Sigmoid colon (tissue), 7 donors: ENCODE data around the gene ATF6. TPM values are rescaled to one million over a fixed set of nuclear protein-coding genes. Genes with fewer than 3 reads are reported as not detected.
A peak's percentile ranks its signal among the peaks of the same experiment; 100 is the strongest.

ENCODE experiments used
- DNase-seq: peaks from one replicate; pipeline ENCODE4 v3.0.0-alpha.2; 2019
- H3K27ac ChIP-seq, 4 donors: fragments of 200-600 bp; sonication (generic); one replicate each; pipeline ENCODE4 v1.5.1; 2016 to 2019; ENCODE audit warnings: mild to moderate bottlenecking in 1 of 4
- H3K27me3 ChIP-seq, 3 donors: fragments of 200-600 bp; sonication (generic); one replicate each; pipeline ENCODE4 v1.5.1; 2019; ENCODE audit warnings: mild to moderate bottlenecking in 1 of 3
- H3K36me3 ChIP-seq, 4 donors: fragments of 200-600 bp; sonication (generic); one replicate each; pipeline ENCODE4 v1.5.1; 2016 to 2019
- H3K4me1 ChIP-seq, 4 donors: fragments of 200-600 bp; sonication (generic); one replicate each; pipeline ENCODE4 v1.5.1; 2017 to 2019
- H3K4me3 ChIP-seq, 4 donors: fragments of 200-600 bp; sonication (generic); one replicate each; pipeline ENCODE4 v1.5.1; 2017 to 2019; ENCODE audit warnings: mild to moderate bottlenecking in 2 of 4, moderate library complexity in 1 of 4
- H3K9me3 ChIP-seq, 4 donors: fragments of 200-600 bp in 3 of 4; sonication (generic) in 3 of 4; one replicate each; pipeline versions ENCODE4 v1.5.1 to v1.6.1; 2013 to 2019
- EP300 ChIP-seq, 4 donors: sonication (generic); formaldehyde crosslinking; IDR thresholded peaks; one replicate each; pipeline ENCODE4 v1.6.1; 2017; ENCODE audit warnings: antibody characterized with exemption in 4 of 4
- POLR2A ChIP-seq, 2 donors: fragments of 450-650 bp; IDR thresholded peaks; one replicate each; pipeline ENCODE4 v1.6.1; 2016; ENCODE audit warnings: antibody characterized with exemption in 2 of 2, mild to moderate bottlenecking in 2 of 2, moderate library complexity in 2 of 2
- POLR2AphosphoS5 ChIP-seq, 4 donors: sonication (generic); formaldehyde crosslinking; IDR thresholded peaks; one replicate each; pipeline ENCODE4 v1.6.1; 2017; ENCODE audit warnings: antibody characterized with exemption in 4 of 4
- WGBS, 2 donors: extraction: QIAGEN DNeasy Blood & Tissue Kit; methylation state at CpG; one replicate each; pipeline ENCODE4 v1.1.7; 2013; 5-methylcytosine and 5-hydroxymethylcytosine counted together
- intact Hi-C: fragments of 100-400 bp; cut with DNase I; formaldehyde crosslinking; loops from one replicate; pipeline ENCODE4 v1.15.1; 2023
- polyA plus RNA-seq, 3 donors: library from polyadenylated mRNA; stranded (reverse); fragments of 200-250 nt; gene quantifications; one replicate each; pipeline ENCODE4 v1.2.3, GENCODE V29; 2013
- total RNA-seq, 4 donors: library from RNA; depleted of rRNA; stranded (reverse); fragments of >200 nt; gene quantifications; one replicate each; pipeline ENCODE4 v1.1.0, GENCODE V29; 2016
- TF ChIP-seq, protein P1 (sequence below), 4 experiments: fragments of 450-650 bp in 3 of 4; fragments of 200-600 bp in 1 of 4; IDR thresholded peaks; one replicate each; pipeline ENCODE4 v1.5.1; 2016 to 2019; ENCODE audit warnings: antibody characterized with exemption in 4 of 4, mild to moderate bottlenecking in 3 of 4, moderate library complexity in 2 of 4
- donor health status: healthy with polysubstance abuse.
- donor health status: Bipolar disorder and iron deficiency.
- donor health status: healthy.

The ATF6 gene
- total and polyA plus RNA-seq, 7 donors, result 2.3 to 28.1 (median 26.3) TPM

DNA sequence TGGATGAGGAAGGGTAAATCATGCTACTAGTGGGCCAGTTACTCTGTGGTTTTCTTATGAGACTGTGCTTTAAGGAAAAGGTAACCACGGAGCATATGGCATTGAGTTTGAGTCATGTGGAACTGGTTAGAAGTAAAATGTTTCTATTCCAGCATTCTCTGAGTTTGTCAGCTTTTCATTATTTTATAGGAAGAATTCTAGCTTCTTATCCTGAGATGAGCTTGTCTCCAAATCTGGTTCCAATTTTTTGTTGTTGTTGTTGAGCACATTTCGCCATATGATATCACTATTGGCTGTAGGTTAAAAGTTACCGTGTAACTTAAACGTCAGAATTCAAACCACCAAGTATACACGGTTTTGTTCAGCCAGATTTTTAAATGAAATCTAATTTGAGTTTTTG lies 69.9 kb downstream of the ATF6 start:
- Histone ChIP-seq H3K27ac (no peak overlapping the region), H3K4me1 (peaks cover 0 to 26% (median 10%) of the 10 kb centered on the region in 4 donors), H3K4me3 (no peak overlapping the region), H3K9me3 (no peaks in the 10 kb centered on the region), H3K36me3 (peaks cover 0 to 3% (median 0%) of the 10 kb centered on the region in 4 donors), H3K27me3 (no peaks in the 10 kb centered on the region)
- no peak for DNase-seq
- intact Hi-C loops, result loop anchor here (5.0 kb wide), 1 partner anchor 44 kb away; no protein-coding TSS in a partner anchor
- whole genome bisulfite sequencing, 2 donors, result 86 to 93% methylated on average over 5 of the region's 5 CpGs
- TF ChIP-seq EP300 (IDR thresholded peaks at IDR 0.05) (no peak), POLR2A (IDR thresholded peaks at IDR 0.05) (no peak), POLR2AphosphoS5 (IDR thresholded peaks at IDR 0.05) (no peak)
- TF ChIP-seq, protein P1, sequence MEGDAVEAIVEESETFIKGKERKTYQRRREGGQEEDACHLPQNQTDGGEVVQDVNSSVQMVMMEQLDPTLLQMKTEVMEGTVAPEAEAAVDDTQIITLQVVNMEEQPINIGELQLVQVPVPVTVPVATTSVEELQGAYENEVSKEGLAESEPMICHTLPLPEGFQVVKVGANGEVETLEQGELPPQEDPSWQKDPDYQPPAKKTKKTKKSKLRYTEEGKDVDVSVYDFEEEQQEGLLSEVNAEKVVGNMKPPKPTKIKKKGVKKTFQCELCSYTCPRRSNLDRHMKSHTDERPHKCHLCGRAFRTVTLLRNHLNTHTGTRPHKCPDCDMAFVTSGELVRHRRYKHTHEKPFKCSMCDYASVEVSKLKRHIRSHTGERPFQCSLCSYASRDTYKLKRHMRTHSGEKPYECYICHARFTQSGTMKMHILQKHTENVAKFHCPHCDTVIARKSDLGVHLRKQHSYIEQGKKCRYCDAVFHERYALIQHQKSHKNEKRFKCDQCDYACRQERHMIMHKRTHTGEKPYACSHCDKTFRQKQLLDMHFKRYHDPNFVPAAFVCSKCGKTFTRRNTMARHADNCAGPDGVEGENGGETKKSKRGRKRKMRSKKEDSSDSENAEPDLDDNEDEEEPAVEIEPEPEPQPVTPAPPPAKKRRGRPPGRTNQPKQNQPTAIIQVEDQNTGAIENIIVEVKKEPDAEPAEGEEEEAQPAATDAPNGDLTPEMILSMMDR (IDR thresholded peaks at IDR 0.05), result no peak

DNA sequence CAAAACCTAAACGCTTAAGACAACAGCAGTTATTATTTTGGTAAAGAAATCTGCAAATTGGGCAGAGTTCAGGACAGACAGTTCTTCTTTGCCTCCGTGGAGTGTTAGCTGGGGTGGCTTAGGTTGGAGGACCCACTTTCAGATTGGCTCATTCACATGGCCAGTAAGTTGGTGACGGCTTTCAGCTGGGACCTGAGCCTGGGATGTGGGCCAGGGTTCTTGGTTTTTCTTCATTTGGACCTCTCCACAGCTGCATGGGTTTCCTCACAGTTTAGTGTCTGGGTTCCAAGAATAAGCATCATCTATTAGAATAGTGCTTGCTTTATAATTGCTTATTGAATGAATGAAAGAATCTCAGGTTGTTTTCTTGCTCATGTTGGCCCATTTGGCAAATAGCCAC lies 72.2 kb downstream of the ATF6 start:
- H3K27me3 ChIP-seq, result no peaks in the 10 kb centered on the region
- H3K36me3 ChIP-seq, result peaks cover 0 to 6% (median 2%) of the 10 kb centered on the region in 4 donors
- TF ChIP-seq POLR2A (IDR thresholded peaks at IDR 0.05), result no peak
- peak in 2 of 4 donors; percentile 14 to 32 for TF ChIP-seq POLR2AphosphoS5 (IDR thresholded peaks at IDR 0.05)
- peak overlapping the region in 2 of 4 donors; percentile 35 to 47 for H3K27ac ChIP-seq
- H3K9me3 ChIP-seq, result no peaks in the 10 kb centered on the region
- DNase-seq, result peak; percentile 70
- H3K4me1 ChIP-seq, result peaks cover 0 to 26% (median 10%) of the 10 kb centered on the region in 4 donors
- no peak overlapping the region for H3K4me3 ChIP-seq
- WGBS, 2 donors, result 87 to 93% methylated on average over 3 of the region's 3 CpGs
- intact Hi-C loops, result loop anchor here (5.0 kb wide), 1 partner anchor 46 kb away; no protein-coding TSS in a partner anchor

DNA sequence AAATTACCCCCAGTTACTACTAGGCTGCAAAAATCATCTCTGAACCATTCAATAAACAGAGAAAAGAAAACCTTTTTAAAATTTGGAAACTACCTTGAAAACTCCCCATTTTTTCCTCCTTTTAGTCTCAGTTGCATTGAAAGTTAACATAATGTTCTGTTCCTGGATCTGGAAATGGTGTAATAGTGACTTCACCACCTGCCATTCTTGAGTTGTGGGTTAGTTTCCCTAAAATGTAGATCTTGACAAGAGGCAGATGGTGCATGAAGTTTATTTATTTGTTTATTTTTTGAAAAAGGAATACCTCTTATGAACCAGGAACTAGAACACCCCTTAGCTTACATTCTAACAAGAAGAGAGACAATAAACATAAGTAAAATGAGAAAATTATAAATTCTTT lies 72.8 kb downstream of the ATF6 start:
- H3K4me1 ChIP-seq, result peaks cover 0 to 26% (median 10%) of the 10 kb centered on the region in 4 donors
- intact Hi-C loops, result loop anchor here (5.0 kb wide), 1 partner anchor 47 kb away; no protein-coding TSS in a partner anchor
- TF ChIP-seq POLR2AphosphoS5 (IDR thresholded peaks at IDR 0.05) (peak in 3 of 4 donors; percentile 16 to 64 (median 33)), POLR2A (IDR thresholded peaks at IDR 0.05) (no peak), EP300 (IDR thresholded peaks at IDR 0.05) (peak in 1 of 4 donors; percentile 9)
- TF ChIP-seq, protein P1 (IDR thresholded peaks at IDR 0.05), result no peak
- no peak for DNase-seq
- peak overlapping the region in 2 of 4 donors; percentile 47 to 52 for H3K27ac ChIP-seq
- no peaks in the 10 kb centered on the region for H3K27me3 ChIP-seq
- peaks cover 0 to 6% (median 2%) of the 10 kb centered on the region in 4 donors for H3K36me3 ChIP-seq
- H3K9me3 ChIP-seq, result no peaks in the 10 kb centered on the region
- H3K4me3 ChIP-seq, result no peak overlapping the region

DNA sequence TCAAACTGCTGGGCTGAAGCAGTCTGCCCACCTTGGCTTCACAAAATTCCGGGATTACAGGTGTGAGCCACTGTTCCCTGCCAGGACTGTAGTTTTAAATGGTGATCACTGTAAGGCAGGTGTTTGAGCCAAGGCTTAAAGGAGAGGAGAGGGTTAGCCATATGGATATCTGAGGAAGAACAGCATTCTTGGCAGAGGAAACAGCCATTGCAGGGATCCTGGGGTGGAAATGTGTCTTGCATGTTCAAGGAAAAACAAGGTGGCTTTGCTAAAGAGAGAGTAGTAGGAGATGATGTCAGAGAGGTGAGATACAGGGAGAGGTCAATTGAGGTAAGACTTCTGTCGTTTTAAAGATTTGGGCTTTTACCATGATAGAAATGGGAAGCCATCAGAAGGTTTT lies 73.5 kb downstream of the ATF6 start:
- Histone ChIP-seq H3K4me3 (no peak overlapping the region), H3K4me1 (peaks cover 0 to 26% (median 10%) of the 10 kb centered on the region in 4 donors), H3K9me3 (no peaks in the 10 kb centered on the region), H3K36me3 (peaks cover 0 to 6% (median 2%) of the 10 kb centered on the region in 4 donors), H3K27ac (peak overlapping the region in 2 of 4 donors; percentile 34 to 52), H3K27me3 (no peaks in the 10 kb centered on the region)
- TF ChIP-seq, protein P1 (IDR thresholded peaks at IDR 0.05), result no peak
- TF ChIP-seq POLR2AphosphoS5 (IDR thresholded peaks at IDR 0.05) (no peak), POLR2A (IDR thresholded peaks at IDR 0.05) (no peak), EP300 (IDR thresholded peaks at IDR 0.05) (no peak)
- intact Hi-C loops, result loop anchor here (5.0 kb wide), 1 partner anchor 47 kb away; no protein-coding TSS in a partner anchor
- no peak for DNase-seq
- WGBS, 2 donors, result 90 to 94% methylated on average over 2 of the region's 2 CpGs

DNA sequence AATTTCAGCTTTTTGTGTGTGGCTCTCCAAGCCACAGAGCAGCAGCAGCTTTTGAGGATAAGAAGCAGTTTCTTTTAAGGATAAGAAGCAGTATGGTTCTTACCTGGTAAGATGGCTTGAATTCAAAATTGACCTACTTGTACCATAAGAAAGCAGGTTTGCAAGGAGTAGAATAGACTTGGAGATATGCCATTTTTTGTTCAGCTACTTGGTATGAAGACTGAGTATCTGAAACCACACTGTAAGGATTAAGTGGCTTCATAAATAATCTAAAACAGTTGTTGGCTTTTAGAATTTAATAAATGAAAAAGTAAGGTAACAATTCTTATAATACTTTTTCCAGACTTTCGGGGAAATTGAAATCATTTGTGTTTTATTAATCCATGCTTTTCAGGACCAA lies 74.2 kb downstream of the ATF6 start:
- Histone ChIP-seq H3K36me3 (peaks cover 0 to 6% (median 2%) of the 10 kb centered on the region in 4 donors), H3K27me3 (no peaks in the 10 kb centered on the region), H3K9me3 (no peaks in the 10 kb centered on the region), H3K4me1 (peaks cover 0 to 26% (median 10%) of the 10 kb centered on the region in 4 donors), H3K27ac (peak overlapping the region in 1 of 4 donors; percentile 34), H3K4me3 (no peak overlapping the region)
- no peak for TF ChIP-seq POLR2AphosphoS5 (IDR thresholded peaks at IDR 0.05)
- TF ChIP-seq, protein P1 (IDR thresholded peaks at IDR 0.05), result no peak
- TF ChIP-seq EP300 (IDR thresholded peaks at IDR 0.05), result no peak
- TF ChIP-seq POLR2A (IDR thresholded peaks at IDR 0.05), result no peak
- intact Hi-C loops, result no loop called here
- DNase-seq, result no peak
- 99% methylated on average over 1 of the region's 1 CpG for WGBS, 2 donors
